Mesenchymal stem cell (in vitro differentiated cells and primary cell): ENCODE data around the gene NME7.
A peak's percentile ranks its signal among the peaks of the same experiment; 100 is the strongest.

Source experiments
- DNase-seq: peaks from one replicate; pipeline ENCODE4 v3.0.0-alpha.2; 2013
- H2AFZ ChIP-seq: one replicate; pipeline ENCODE4 v1.6.1; 2013; ENCODE audit warnings: low read depth, mild to moderate bottlenecking, control low read depth, inconsistent platforms, low read length, moderate library complexity
- H2AK5ac ChIP-seq: 2 replicates; pipeline ENCODE4 v1.6.1; 2013; ENCODE audit warnings: low read length, moderate library complexity, mild to moderate bottlenecking, inconsistent platforms; ENCODE audit not compliant: severe bottlenecking
- H2BK120ac ChIP-seq: one replicate; pipeline ENCODE4 v1.6.1; 2013; ENCODE audit warnings: low read depth, mild to moderate bottlenecking, inconsistent platforms, low read length, moderate library complexity
- H2BK12ac ChIP-seq, 2 experiments: one replicate each; pipeline ENCODE4 v1.6.1; 2013; ENCODE audit warnings: inconsistent platforms in 2 of 2, low read length in 2 of 2, mild to moderate bottlenecking in 2 of 2, moderate library complexity in 2 of 2, control low read depth in 1 of 2
- H2BK15ac ChIP-seq: one replicate; pipeline ENCODE4 v1.6.1; 2013; ENCODE audit warnings: mild to moderate bottlenecking, low read depth, inconsistent platforms; ENCODE audit not compliant: poor library complexity, severe bottlenecking
- H2BK5ac ChIP-seq: 2 replicates; pipeline ENCODE4 v1.6.1; 2013; ENCODE audit warnings: low read depth, mild to moderate bottlenecking, low read length, control low read depth, inconsistent platforms; ENCODE audit not compliant: poor library complexity, severe bottlenecking
- H3K14ac ChIP-seq, 2 experiments: one replicate each; pipeline ENCODE4 v1.6.1; 2013; ENCODE audit warnings: inconsistent platforms in 2 of 2, low read length in 2 of 2, control low read depth in 1 of 2, mild to moderate bottlenecking in 1 of 2, moderate library complexity in 1 of 2
- H3K18ac ChIP-seq, 2 experiments: one replicate each; pipeline ENCODE4 v1.6.1; 2013; ENCODE audit warnings: inconsistent platforms in 2 of 2, low read length in 2 of 2, control low read depth in 1 of 2, low read depth in 1 of 2, mild to moderate bottlenecking in 1 of 2
- H3K23ac ChIP-seq, 2 experiments: one replicate each; pipeline ENCODE4 v1.6.1; 2013; ENCODE audit warnings: inconsistent platforms in 2 of 2, low read length in 2 of 2, mild to moderate bottlenecking in 2 of 2, moderate library complexity in 2 of 2, control low read depth in 1 of 2
- H3K27ac ChIP-seq: 2 replicates; pipeline ENCODE4 v1.5.1; 2013; ENCODE audit warnings: mild to moderate bottlenecking, moderate library complexity, low read length, control low read depth, inconsistent platforms; ENCODE audit not compliant: poor library complexity, severe bottlenecking
- H3K27me3 ChIP-seq, 2 experiments: 2 replicates each; pipeline versions ENCODE4 v1.6.1 to v1.7.0; 2013; ENCODE audit warnings: low read length in 2 of 2, mild to moderate bottlenecking in 2 of 2, moderate library complexity in 2 of 2, control low read depth in 1 of 2, inconsistent platforms in 1 of 2; ENCODE audit not compliant: control insufficient read depth in 1 of 2, insufficient read depth in 1 of 2
- H3K36me3 ChIP-seq, 2 experiments: 2 replicates each; pipeline versions ENCODE4 v1.6.1 to v1.7.0; 2013; ENCODE audit warnings: low read length in 2 of 2, control low read depth in 1 of 2, inconsistent platforms in 1 of 2, low read depth in 1 of 2, mild to moderate bottlenecking in 1 of 2; ENCODE audit not compliant: insufficient read depth in 2 of 2, control insufficient read depth in 1 of 2
- H3K4ac ChIP-seq, 2 experiments: one replicate each; pipeline ENCODE4 v1.6.1; 2013; ENCODE audit warnings: inconsistent platforms in 2 of 2, low read length in 2 of 2, mild to moderate bottlenecking in 2 of 2, moderate library complexity in 2 of 2, control low read depth in 1 of 2, low read depth in 1 of 2
- H3K4me1 ChIP-seq: 2 replicates; pipeline ENCODE4 v1.6.1; 2013; ENCODE audit warnings: low read depth, low read length, control low read depth; ENCODE audit not compliant: control insufficient read depth, insufficient read depth
- H3K4me2 ChIP-seq: 2 replicates; pipeline ENCODE4 v1.6.1; 2013; ENCODE audit warnings: low read length, mild to moderate bottlenecking, inconsistent platforms; ENCODE audit not compliant: poor library complexity, severe bottlenecking
- H3K4me3 ChIP-seq, 2 experiments: 2 replicates each; pipeline versions ENCODE4 v1.5.1 to v1.7.0; 2013; ENCODE audit warnings: low read length in 2 of 2, mild to moderate bottlenecking in 2 of 2, control low read depth in 1 of 2, low read depth in 1 of 2; ENCODE audit not compliant: insufficient read depth in 1 of 2
- H3K79me1 ChIP-seq: replicated peaks from 2 replicates; pipeline ENCODE4 v1.6.1; 2013; ENCODE audit warnings: mild to moderate bottlenecking, control low read depth, low read length, inconsistent platforms; ENCODE audit not compliant: poor library complexity, severe bottlenecking
- H3K9ac ChIP-seq: 2 replicates; pipeline ENCODE4 v1.7.0; 2013; ENCODE audit warnings: mild to moderate bottlenecking, low read length, moderate library complexity
- H3K9me3 ChIP-seq: 2 replicates; pipeline ENCODE4 v1.7.0; 2013; ENCODE audit warnings: mild to moderate bottlenecking, low read length; ENCODE audit not compliant: control insufficient read depth
- H4K8ac ChIP-seq: one replicate; pipeline ENCODE4 v1.6.1; 2013; ENCODE audit warnings: inconsistent platforms, mild to moderate bottlenecking, low read length, moderate library complexity
- H4K91ac ChIP-seq: one replicate; pipeline ENCODE4 v1.6.1; 2013; ENCODE audit warnings: mild to moderate bottlenecking, low read length, inconsistent platforms
- WGBS: methylation state at CpG from one replicate; pipeline ENCODE4 v1.1.7; 2013; ENCODE audit warnings: mixed read lengths; 5-methylcytosine and 5-hydroxymethylcytosine counted together

The NME7 gene

DNA sequence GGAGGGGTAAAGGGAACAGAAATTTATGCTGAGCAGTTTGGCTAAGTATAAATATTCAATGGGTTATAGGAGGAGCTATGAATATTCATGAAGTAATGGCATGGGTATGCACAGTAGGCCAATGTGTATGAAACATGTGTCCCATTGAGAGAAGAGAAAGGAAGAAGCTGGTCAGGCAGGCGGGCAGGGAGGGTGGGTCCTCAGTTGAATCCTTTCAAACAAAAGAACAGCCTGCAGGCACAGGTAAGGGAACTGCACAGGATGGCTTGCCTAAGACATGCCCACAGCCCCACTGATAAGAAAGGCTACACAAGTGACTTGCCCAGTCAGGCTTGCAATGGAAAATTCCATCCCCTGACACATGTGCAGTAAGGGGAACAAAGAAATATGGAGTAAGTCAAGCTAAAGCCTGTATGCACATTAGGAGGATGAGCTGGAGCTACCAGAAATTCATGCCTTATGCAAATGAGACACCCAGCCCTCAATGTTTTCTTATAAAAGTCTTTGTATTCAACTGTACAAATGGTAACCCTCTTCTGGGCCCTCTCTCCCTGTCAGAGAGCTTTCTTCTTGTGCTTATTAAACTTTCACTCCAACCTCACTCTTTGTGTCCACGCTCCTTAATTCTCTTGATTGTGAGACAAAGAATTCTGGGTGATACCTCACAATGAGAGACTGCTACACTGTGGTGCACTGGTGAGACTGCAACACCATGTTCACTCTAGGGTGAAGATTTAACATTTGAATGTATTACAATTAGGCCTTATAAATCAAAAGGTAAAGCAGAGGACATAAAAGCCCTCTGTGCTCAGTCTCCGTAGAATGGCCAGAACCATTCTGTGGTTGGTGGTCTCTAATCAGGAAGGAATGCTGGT lies 164.6 kb downstream of the NME7 start:
- Histone ChIP-seq H3K23ac (no peak overlapping the region), H2BK5ac (no peak overlapping the region), H3K27ac (no peak overlapping the region), H2BK120ac (no peak overlapping the region), H4K91ac (no peak overlapping the region), H3K14ac (no peak overlapping the region), H2BK12ac (no peak overlapping the region), H3K4me2 (no peak overlapping the region), H3K27me3 (no peaks in the 10 kb centered on the region), H3K4me1 (peaks cover 2% of the 10 kb centered on the region), H2BK15ac (no peak overlapping the region), H4K8ac (no peak overlapping the region), H2AK5ac (peak overlapping the region; percentile 51), H3K36me3 (no peaks in the 10 kb centered on the region), H2AFZ (no peak overlapping the region), H3K9ac (no peak overlapping the region), H3K18ac (no peak overlapping the region), H3K9me3 (no peaks in the 10 kb centered on the region), H3K79me1 (peaks cover 8% of the 10 kb centered on the region), H3K4ac (no peak overlapping the region), H3K4me3 (no peak overlapping the region)
- 98% methylated on average over 2 of the region's 3 CpGs for WGBS
- no peak for DNase-seq

DNA sequence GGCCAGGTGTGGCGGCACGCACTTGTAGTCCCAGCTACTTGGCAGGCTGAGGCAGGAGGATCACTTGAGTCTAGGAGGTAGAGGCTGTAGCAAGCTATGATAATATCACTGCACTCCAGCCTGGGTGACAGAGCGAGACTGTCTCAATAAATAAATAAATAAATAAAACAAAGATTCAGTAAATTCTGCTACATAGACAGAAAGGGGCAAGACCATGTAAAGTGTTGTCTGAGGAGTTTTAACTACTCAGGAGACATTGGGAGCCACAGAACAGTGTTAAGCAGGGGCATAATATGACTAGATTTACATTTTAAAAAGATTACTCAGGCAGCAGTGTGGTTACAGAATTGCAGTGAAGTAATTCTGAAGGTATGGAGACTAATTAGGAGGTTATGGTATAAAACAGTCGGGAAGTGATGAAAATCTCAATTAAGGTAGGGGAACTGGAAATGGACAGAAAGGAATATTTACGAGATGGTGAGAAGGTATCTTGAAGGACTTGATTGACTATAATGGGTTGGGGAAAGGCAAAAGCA lies 166.4 kb downstream of the NME7 start:
- WGBS: 74% methylated on average over 4 of the region's 5 CpGs
- Histone ChIP-seq H3K9ac (no peak overlapping the region), H3K27me3 (no peaks in the 10 kb centered on the region), H2BK5ac (no peak overlapping the region), H2AFZ (no peak overlapping the region), H4K91ac (no peak overlapping the region), H4K8ac (no peak overlapping the region), H3K23ac (no peak overlapping the region), H3K4me2 (no peak overlapping the region), H3K9me3 (no peaks in the 10 kb centered on the region), H3K36me3 (no peaks in the 10 kb centered on the region), H3K4ac (no peak overlapping the region), H2AK5ac (no peak overlapping the region), H3K4me1 (peaks cover 2% of the 10 kb centered on the region), H2BK12ac (no peak overlapping the region), H3K27ac (no peak overlapping the region), H3K14ac (no peak overlapping the region), H3K18ac (no peak overlapping the region), H2BK15ac (no peak overlapping the region), H3K79me1 (peaks cover 8% of the 10 kb centered on the region), H2BK120ac (no peak overlapping the region), H3K4me3 (no peak overlapping the region)
- peak; percentile 50 for DNase-seq

DNA sequence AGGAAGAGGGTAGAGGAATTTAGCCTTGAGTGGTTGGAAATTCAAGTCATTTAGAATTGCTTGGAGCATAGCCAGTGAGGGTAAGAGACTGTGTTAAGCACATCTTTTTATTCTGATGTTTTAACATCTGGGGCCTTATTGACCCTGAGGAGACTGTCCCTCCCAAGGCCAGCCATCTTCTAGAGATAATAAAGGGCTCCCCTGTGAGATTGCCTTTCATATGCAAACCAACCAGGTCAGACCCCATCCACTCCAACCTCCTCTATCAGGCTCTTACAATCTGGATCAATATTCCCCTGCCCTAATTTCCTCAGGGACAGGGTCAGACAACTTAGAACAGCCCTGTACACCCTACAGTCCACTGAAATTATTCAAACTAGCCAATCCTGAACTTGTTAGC lies 167.3 kb downstream of the NME7 start:
- no peak overlapping the region for H3K4me2 ChIP-seq
- H3K18ac ChIP-seq: no peak overlapping the region
- peaks cover 2% of the 10 kb centered on the region for H3K4me1 ChIP-seq
- H3K23ac ChIP-seq: no peak overlapping the region
- H2BK120ac ChIP-seq: no peak overlapping the region
- no peak overlapping the region for H3K9ac ChIP-seq
- no peaks in the 10 kb centered on the region for H3K36me3 ChIP-seq
- no peak overlapping the region for H3K4ac ChIP-seq
- no peak overlapping the region for H3K4me3 ChIP-seq
- no peak overlapping the region for H4K91ac ChIP-seq
- no peaks in the 10 kb centered on the region for H3K27me3 ChIP-seq
- H4K8ac ChIP-seq: no peak overlapping the region
- no peak overlapping the region for H2BK15ac ChIP-seq
- H2AK5ac ChIP-seq: peak overlapping the region; percentile 10
- no peak overlapping the region for H2BK5ac ChIP-seq
- no peak overlapping the region for H2BK12ac ChIP-seq
- H2AFZ ChIP-seq: no peak overlapping the region
- H3K14ac ChIP-seq: peak overlapping the region in 1 of 2 experiments; percentile 32
- no peak overlapping the region for H3K27ac ChIP-seq
- DNase-seq: no peak
- no peaks in the 10 kb centered on the region for H3K9me3 ChIP-seq
- H3K79me1 ChIP-seq: peaks cover 8% of the 10 kb centered on the region

DNA sequence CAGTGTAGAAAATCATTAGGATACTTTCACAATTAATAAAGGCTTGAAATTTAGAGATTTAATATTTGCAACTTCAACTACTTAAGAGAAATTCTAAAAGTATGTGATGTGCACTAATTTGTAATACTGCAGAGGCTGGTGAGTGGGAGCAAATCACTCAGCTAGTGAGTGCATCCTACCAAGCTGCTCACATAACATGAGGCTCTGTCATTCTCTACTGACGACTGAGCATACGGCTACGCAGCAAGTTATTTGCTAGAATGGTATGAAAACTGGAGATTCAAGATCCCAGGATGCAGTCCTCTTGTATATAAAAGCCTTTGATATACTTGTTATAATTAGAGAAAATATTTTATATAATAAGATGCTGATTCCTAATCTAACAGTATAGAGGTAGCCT lies 171.0 kb downstream of the NME7 start:
- Histone ChIP-seq H3K4me3 (no peak overlapping the region), H4K91ac (no peak overlapping the region), H2AK5ac (no peak overlapping the region), H3K4ac (no peak overlapping the region), H2BK5ac (no peak overlapping the region), H3K9ac (no peak overlapping the region), H3K36me3 (no peaks in the 10 kb centered on the region), H3K79me1 (peaks cover 5% of the 10 kb centered on the region), H3K4me2 (no peak overlapping the region), H2BK12ac (no peak overlapping the region), H3K9me3 (no peaks in the 10 kb centered on the region), H2BK15ac (no peak overlapping the region), H2BK120ac (no peak overlapping the region), H3K27me3 (no peaks in the 10 kb centered on the region), H4K8ac (no peak overlapping the region), H3K23ac (no peak overlapping the region), H3K18ac (no peak overlapping the region), H2AFZ (no peak overlapping the region), H3K4me1 (no peaks in the 10 kb centered on the region), H3K27ac (no peak overlapping the region), H3K14ac (no peak overlapping the region)
- DNase-seq: no peak
- no CpG with 5 or more reads among the region's 3 CpGs for WGBS
